H1 (cell line): Measurements from ENCODE around the gene EPB41L1. TPM values are rescaled to one million over a fixed set of nuclear protein-coding genes. Genes with fewer than 3 reads are reported as not detected.

ENCODE experiments used
- ASH2L ChIP-seq: fragments of 200-600, 300-600 bp; sonication (generic); IDR thresholded peaks from one replicate; pipeline ENCODE4 v1.7.1; 2017; ENCODE audit warnings: low read length
- ATF3 ChIP-seq: IDR thresholded peaks from 2 replicates; pipeline ENCODE4 v1.6.1; 2011; ENCODE audit warnings: low read depth, mild to moderate bottlenecking, low read length; ENCODE audit not compliant: insufficient read depth
- CEBPB ChIP-seq: IDR thresholded peaks from 2 replicates; pipeline ENCODE4 v1.6.1; 2012; ENCODE audit warnings: low read depth, low read length
- CHD1 ChIP-seq: IDR thresholded peaks from 2 replicates; pipeline ENCODE4 v1.6.1; 2012; ENCODE audit warnings: low read depth, low read length, improper control_type of control experiment
- CTBP2 ChIP-seq: IDR thresholded peaks from 2 replicates; pipeline ENCODE4 v1.7.0; 2011; ENCODE audit warnings: borderline replicate concordance, mild to moderate bottlenecking, moderate library complexity, mixed read lengths, low read length; ENCODE audit not compliant: insufficient read depth, insufficient read length
- EZH2 ChIP-seq: fragments of 200-600 bp; sonication (generic); IDR thresholded peaks from 2 replicates; pipeline ENCODE4 v1.7.1; 2012; ENCODE audit warnings: low read depth, mild to moderate bottlenecking, moderate library complexity, low read length, inconsistent platforms; ENCODE audit not compliant: severe bottlenecking
- HDAC2 ChIP-seq, 2 experiments: fragments of 300-600 bp in 1 of 2; sonication (generic) in 1 of 2; IDR thresholded peaks; 2 replicates each; pipeline ENCODE4 v1.6.1; 2011 to 2012; ENCODE audit warnings: low read depth in 2 of 2, low read length in 2 of 2, mild to moderate bottlenecking in 2 of 2, moderate library complexity in 2 of 2, borderline replicate concordance in 1 of 2, inconsistent platforms in 1 of 2
- POU5F1 ChIP-seq: IDR thresholded peaks from 2 replicates; pipeline ENCODE4 v1.6.1; 2011; ENCODE audit warnings: low read depth, mild to moderate bottlenecking, low read length, moderate library complexity
- RBBP5 ChIP-seq: IDR thresholded peaks from 2 replicates; pipeline ENCODE4 v1.7.1; 2012; ENCODE audit warnings: low read depth, mild to moderate bottlenecking, inconsistent platforms, low read length, moderate library complexity, borderline replicate concordance
- RNF2 ChIP-seq: fragments of 200-900, 300-1000 bp; sonication (generic); IDR thresholded peaks from 2 replicates; pipeline ENCODE4 v1.7.1; 2016; ENCODE audit warnings: borderline replicate concordance, low read depth, mild to moderate bottlenecking, antibody characterized with exemption, low read length; ENCODE audit not compliant: poor library complexity, severe bottlenecking; ENCODE audit errors: missing control alignments
- SAP30 ChIP-seq: fragments of 300-600 bp; sonication (generic); IDR thresholded peaks from 2 replicates; pipeline ENCODE4 v1.7.1; 2012; ENCODE audit warnings: low read length, moderate library complexity, mild to moderate bottlenecking, inconsistent platforms; ENCODE audit not compliant: insufficient read depth, insufficient replicate concordance
- SIN3A ChIP-seq, 2 experiments: IDR thresholded peaks in 1 of 2; conservative IDR thresholded peaks in 1 of 2; 2 replicates each; pipeline ENCODE4 v1.6.1; 2011 to 2012; ENCODE audit warnings: low read length in 2 of 2, improper control_type of control experiment in 1 of 2, low read depth in 1 of 2, mild to moderate bottlenecking in 1 of 2
- SIRT6 ChIP-seq: IDR thresholded peaks from one replicate; pipeline ENCODE4 v1.7.1; 2012; ENCODE audit warnings: low read length, inconsistent platforms
- SP4 ChIP-seq: IDR thresholded peaks from 2 replicates; pipeline ENCODE4 v1.6.1; 2012; ENCODE audit warnings: low read length, inconsistent platforms
- SUZ12 ChIP-seq: fragments of 200-600 bp; sonication (generic); IDR thresholded peaks from 2 replicates; pipeline ENCODE4 v1.6.1; 2012; ENCODE audit warnings: mild to moderate bottlenecking, inconsistent platforms, low read length, moderate library complexity, mixed read lengths
- TAF7 ChIP-seq: optimal IDR thresholded peaks from 2 replicates; pipeline ENCODE3; 2011; ENCODE audit warnings: low read depth, mild to moderate bottlenecking, inconsistent platforms, low read length, moderate library complexity, borderline replicate concordance
- TEAD4 ChIP-seq: IDR thresholded peaks from 2 replicates; pipeline ENCODE4 v1.6.1; 2012; ENCODE audit warnings: low read depth, low read length, inconsistent platforms, mixed read lengths
- YY1 ChIP-seq: IDR thresholded peaks from 2 replicates; pipeline ENCODE4 v1.6.1; 2011; ENCODE audit warnings: low read depth, mild to moderate bottlenecking, low read length
- polyA plus RNA-seq, 7 experiments: library from polyadenylated mRNA; depleted of rRNA in 3 of 7; stranded (reverse) in 5 of 7; unstranded in 2 of 7; fragments of >200 nt in 5 of 7; fragments of 200-250 nt in 2 of 7; gene quantifications; 1 replicate in 5 of 7; 2 replicates in 1 of 7; 4 replicates in 1 of 7; pipeline versions ENCODE4 v1.2.1 to v1.2.3, GENCODE V29; 2011 to 2013; ENCODE audit warnings: missing spikeins in 2 of 7, mixed read lengths in 2 of 7
- total RNA-seq: library from RNA; stranded (reverse); fragmentation: NEBNext Ultra II Directional; extraction: Animal tissue kit (Norgen Biotek cat#: 25700); gene quantifications from 2 replicates; pipeline ENCODE4 v1.2.1, GENCODE V29; 2021
- TF ChIP-seq, protein P1 (sequence below), 3 experiments: IDR thresholded peaks; 1 replicate in 2 of 3; 2 replicates in 1 of 3; pipeline versions ENCODE4 v1.5.1 to v1.6.1; 2011; ENCODE audit warnings: low read length in 3 of 3, mild to moderate bottlenecking in 3 of 3, inconsistent platforms in 2 of 3, low read depth in 1 of 3, moderate library complexity in 1 of 3; ENCODE audit not compliant: insufficient read depth in 1 of 3; ENCODE audit errors: control extremely low read depth in 1 of 3

The EPB41L1 gene
- total and polyA plus RNA-seq, 2 of the 8 experiments (the other 6 are each of a cell fraction or from before 2014, with no cell fraction given), result 14.8 to 36.0 TPM

DNA sequence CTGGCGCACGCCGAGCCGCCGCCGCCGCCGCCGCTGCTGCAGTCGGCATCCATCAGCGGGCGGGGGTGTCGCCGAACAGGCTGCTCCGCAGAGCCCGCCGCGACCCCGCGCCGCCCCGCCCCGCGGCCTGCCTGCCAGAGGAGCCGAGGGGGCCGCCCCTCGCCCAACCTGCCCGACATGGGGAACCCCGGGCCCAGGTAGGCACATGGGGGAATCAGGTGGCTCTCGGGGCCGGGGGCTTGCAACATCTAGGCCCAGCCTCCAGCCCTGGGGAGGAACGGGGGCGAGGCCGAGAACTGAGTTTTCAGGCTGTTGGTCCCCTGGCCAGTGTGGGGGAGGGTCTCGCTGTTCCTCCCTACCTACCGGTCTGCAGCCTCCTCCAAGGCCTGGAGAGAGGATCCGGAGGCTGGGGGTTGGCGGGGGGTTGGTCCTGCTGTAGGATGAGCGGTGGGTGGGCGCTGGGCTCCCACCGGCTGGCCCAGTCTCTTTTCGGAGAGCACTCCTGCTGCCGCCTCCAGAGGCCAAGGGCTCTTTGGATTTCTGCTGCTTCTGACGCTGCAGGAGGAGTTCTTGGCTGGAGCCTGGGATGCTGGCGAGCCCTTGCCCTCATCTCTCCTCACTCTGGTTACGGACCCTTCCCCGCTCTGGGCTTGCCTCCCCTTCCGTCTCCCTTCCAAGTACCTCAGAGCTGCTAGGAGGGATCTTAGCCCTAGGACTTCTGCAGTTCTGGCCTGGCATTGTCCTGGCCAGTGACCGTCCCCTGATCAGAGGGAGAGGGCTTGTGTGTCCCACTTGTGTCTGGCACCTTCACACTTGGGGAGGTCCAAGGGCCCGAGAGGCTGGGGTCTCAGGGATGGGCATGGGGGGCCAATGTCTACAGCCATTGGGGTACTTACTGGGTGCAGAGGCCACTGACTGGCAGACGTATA, at the start of gene EPB41L1 (continued):
- TF ChIP-seq SAP30 (no peak), TEAD4 (no peak), HDAC2 (IDR thresholded peaks at IDR 0.05; ENCODE audit: borderline replicate concordance in 1 of 2, low read depth in 2 of 2, low read length in 2 of 2) (no peak), EZH2 (no peak), RBBP5 (peak; percentile 81; the same call in 1 of the 2 replicates), TAF7 (no peak), RNF2 (no peak), CTBP2 (no peak), SP4 (no peak), SIN3A (conservative IDR thresholded peaks at IDR 0.05 in 1 of 2, IDR thresholded peaks at IDR 0.05 in 1 of 2; ENCODE audit: low read depth in 1 of 2, low read length in 2 of 2) (peak; percentile 32 to 74; a peak in 2 of 4 replicates), POU5F1 (no peak), CHD1 (no peak), SIRT6 (no peak), CEBPB (0 out of 2 replicates have a peak, but pooled peaks have one; percentile 37), SUZ12 (no peak), YY1 (no peak), ASH2L (peak; percentile 50), ATF3 (no peak)
- TF ChIP-seq, protein P1, sequence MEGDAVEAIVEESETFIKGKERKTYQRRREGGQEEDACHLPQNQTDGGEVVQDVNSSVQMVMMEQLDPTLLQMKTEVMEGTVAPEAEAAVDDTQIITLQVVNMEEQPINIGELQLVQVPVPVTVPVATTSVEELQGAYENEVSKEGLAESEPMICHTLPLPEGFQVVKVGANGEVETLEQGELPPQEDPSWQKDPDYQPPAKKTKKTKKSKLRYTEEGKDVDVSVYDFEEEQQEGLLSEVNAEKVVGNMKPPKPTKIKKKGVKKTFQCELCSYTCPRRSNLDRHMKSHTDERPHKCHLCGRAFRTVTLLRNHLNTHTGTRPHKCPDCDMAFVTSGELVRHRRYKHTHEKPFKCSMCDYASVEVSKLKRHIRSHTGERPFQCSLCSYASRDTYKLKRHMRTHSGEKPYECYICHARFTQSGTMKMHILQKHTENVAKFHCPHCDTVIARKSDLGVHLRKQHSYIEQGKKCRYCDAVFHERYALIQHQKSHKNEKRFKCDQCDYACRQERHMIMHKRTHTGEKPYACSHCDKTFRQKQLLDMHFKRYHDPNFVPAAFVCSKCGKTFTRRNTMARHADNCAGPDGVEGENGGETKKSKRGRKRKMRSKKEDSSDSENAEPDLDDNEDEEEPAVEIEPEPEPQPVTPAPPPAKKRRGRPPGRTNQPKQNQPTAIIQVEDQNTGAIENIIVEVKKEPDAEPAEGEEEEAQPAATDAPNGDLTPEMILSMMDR (IDR thresholded peaks at IDR 0.05; ENCODE audit: control extremely low read depth in 1 of 3, insufficient read depth in 1 of 3, low read depth in 1 of 3, low read length in 3 of 3), result no peak
